SK-N-SH (cell line): ENCODE measurements around the gene TPM4. TPM values are rescaled to one million over a fixed set of nuclear protein-coding genes. Genes with fewer than 3 reads are reported as not detected.

Source experiments
- CTCF ChIA-PET: fragments of 300-600, 350-600 bp; formaldehyde crosslinking; extraction: SDS; loops from one replicate; lab custom pipeline; 2021; lab: Yijun Ruan, JAX
- POLR2A ChIA-PET: fragments of 350-600 bp; sonication (Branson Sonifier 250); formaldehyde crosslinking; extraction: SDS; loops from one replicate; lab custom pipeline; 2020; ENCODE audit warnings: antibody characterized with exemption, inconsistent platforms; lab: Yijun Ruan, JAX
- DNase-seq: peaks from one replicate; pipeline ENCODE4 v3.0.0; 2012
- H2AFZ ChIP-seq: fragments of 200-600 bp; sonication (generic); 2 replicates; pipeline ENCODE4 v1.8.1; 2016; ENCODE audit warnings: antibody characterized with exemption, mild to moderate bottlenecking, low read depth
- H3F3A ChIP-seq: fragments of 200-600 bp; sonication (generic); replicated peaks from 2 replicates; pipeline ENCODE3; 2016; ENCODE audit warnings: antibody characterized with exemption, mild to moderate bottlenecking; ENCODE audit not compliant: insufficient read depth
- H3K27ac ChIP-seq, 2 experiments: fragments of 200-500 bp in 1 of 2; fragments of 200-600 bp in 1 of 2; sonication (Bioruptor generic) in 1 of 2; sonication (generic), shearing (Covaris generic) in 1 of 2; 2 replicates each; pipeline versions ENCODE4 v1.5.1 to v1.6.1; 2014 to 2016; ENCODE audit warnings: low read depth in 2 of 2, inconsistent platforms in 1 of 2, low read length in 1 of 2, mild to moderate bottlenecking in 1 of 2, mixed read lengths in 1 of 2
- H3K27me3 ChIP-seq: fragments of 200-600 bp; sonication (generic), shearing (Covaris generic); 2 replicates; pipeline ENCODE4 v1.6.1; 2016; ENCODE audit warnings: mixed run types; ENCODE audit not compliant: insufficient read depth
- H3K36me3 ChIP-seq, 2 experiments: fragments of 200-500 bp in 1 of 2; fragments of 200-600 bp in 1 of 2; sonication (Bioruptor generic) in 1 of 2; sonication (generic) in 1 of 2; replicated peaks in 1 of 2; 2 replicates each; pipeline versions ENCODE3 to v1.5.1; 2014 to 2016; ENCODE audit warnings: low read length in 1 of 2, mild to moderate bottlenecking in 1 of 2; ENCODE audit not compliant: insufficient read depth in 2 of 2, control insufficient read depth in 1 of 2
- H3K4me1 ChIP-seq, 2 experiments: fragments of 200-500 bp in 1 of 2; fragments of 200-600 bp in 1 of 2; sonication (Bioruptor generic) in 1 of 2; sonication (generic), shearing (Covaris generic) in 1 of 2; 2 replicates each; pipeline versions ENCODE4 v1.5.1 to v1.6.1; 2014 to 2016; ENCODE audit warnings: low read depth in 1 of 2, low read length in 1 of 2, mixed run types in 1 of 2; ENCODE audit not compliant: insufficient read depth in 2 of 2, control insufficient read depth in 1 of 2
- H3K4me2 ChIP-seq: fragments of 200-600 bp; sonication (generic), shearing (Covaris generic); 2 replicates; pipeline ENCODE4 v1.6.1; 2017; ENCODE audit warnings: mixed run types
- H3K4me3 ChIP-seq, 2 experiments: fragments of 200-500 bp in 1 of 2; fragments of 200-600 bp in 1 of 2; sonication (Bioruptor generic) in 1 of 2; sonication (generic), shearing (Covaris generic) in 1 of 2; 2 replicates each; pipeline versions ENCODE4 v1.5.1 to v1.8.1; 2014 to 2016; ENCODE audit warnings: low read depth in 2 of 2, inconsistent platforms in 1 of 2, low read length in 1 of 2, mild to moderate bottlenecking in 1 of 2, mixed read lengths in 1 of 2, moderate library complexity in 1 of 2
- H3K79me2 ChIP-seq: fragments of 200-600 bp; sonication (generic); 2 replicates; pipeline ENCODE4 v1.8.1; 2017; ENCODE audit warnings: mild to moderate bottlenecking; ENCODE audit not compliant: insufficient read depth
- H3K9ac ChIP-seq: fragments of 200-600 bp; sonication (generic); 2 replicates; pipeline ENCODE4 v1.6.1; 2017; ENCODE audit warnings: mixed run types
- H3K9me2 ChIP-seq: fragments of 200-600 bp; sonication (generic); 2 replicates; pipeline ENCODE4 v1.6.1; 2017; ENCODE audit warnings: mixed run types
- H3K9me3 ChIP-seq: fragments of 200-600 bp; sonication (generic); 2 replicates; pipeline ENCODE4 v1.6.1; 2017; ENCODE audit warnings: mixed run types, mild to moderate bottlenecking, moderate library complexity
- H4K20me1 ChIP-seq: fragments of 200-600 bp; sonication (generic); 2 replicates; pipeline ENCODE4 v1.6.1; 2017; ENCODE audit warnings: mild to moderate bottlenecking, mixed run types; ENCODE audit not compliant: insufficient read depth
- FOSL2 ChIP-seq: IDR thresholded peaks from 2 replicates; pipeline ENCODE4 v1.4.0; 2012; ENCODE audit warnings: low read depth, mild to moderate bottlenecking, moderate library complexity, borderline replicate concordance
- FOXJ3 ChIP-seq: sonication (generic); formaldehyde crosslinking; IDR thresholded peaks from 2 replicates; pipeline ENCODE4 v1.5.1; 2020; ENCODE audit warnings: mild to moderate bottlenecking, missing genetic modification reagents
- FOXM1 ChIP-seq: IDR thresholded peaks from 2 replicates; pipeline ENCODE4 v1.4.0; 2012; ENCODE audit warnings: low read depth, mild to moderate bottlenecking
- IRF3 ChIP-seq: fragments of 150-350 bp; IDR thresholded peaks from 2 replicates; pipeline ENCODE4 v1.6.1; 2016; ENCODE audit warnings: mild to moderate bottlenecking, low read depth, low read length
- MAX ChIP-seq: IDR thresholded peaks from 2 replicates; pipeline ENCODE4 v1.4.0; 2012; ENCODE audit warnings: low read depth
- MEF2A ChIP-seq: IDR thresholded peaks from 2 replicates; pipeline ENCODE4 v1.4.0; 2012; ENCODE audit warnings: low read depth, borderline replicate concordance
- MXI1 ChIP-seq: IDR thresholded peaks from 2 replicates; pipeline ENCODE4 v1.6.1; 2012; ENCODE audit warnings: mild to moderate bottlenecking, low read depth, low read length, improper control_type of control experiment
- NRF1 ChIP-seq: IDR thresholded peaks from 2 replicates; pipeline ENCODE4 v1.6.1; 2012; ENCODE audit warnings: low read depth, mild to moderate bottlenecking, low read length
- PBX3 ChIP-seq: IDR thresholded peaks from 2 replicates; pipeline ENCODE4; 2012
- SMC3 ChIP-seq: IDR thresholded peaks from 2 replicates; pipeline ENCODE4 v1.6.1; 2012; ENCODE audit warnings: low read depth, low read length, improper control_type of control experiment
- TCF12 ChIP-seq: IDR thresholded peaks from 2 replicates; pipeline ENCODE4 v1.4.0; 2012
- TEAD4 ChIP-seq: IDR thresholded peaks from 2 replicates; pipeline ENCODE4 v1.4.0; 2012; ENCODE audit warnings: mild to moderate bottlenecking, borderline replicate concordance; ENCODE audit not compliant: insufficient read depth
- USF1 ChIP-seq: IDR thresholded peaks from 2 replicates; pipeline ENCODE4 v1.4.0; 2012; ENCODE audit warnings: low read depth, borderline replicate concordance
- USF2 ChIP-seq: fragments of 150-350 bp; IDR thresholded peaks from 2 replicates; pipeline ENCODE4 v1.6.1; 2017; ENCODE audit warnings: antibody characterized with exemption, low read length, low read depth, borderline replicate concordance
- YY1 ChIP-seq: IDR thresholded peaks from 2 replicates; pipeline ENCODE4 v1.4.0; 2012; ENCODE audit warnings: low read depth, mild to moderate bottlenecking
- WGBS: methylation state at CpG from one replicate; pipeline ENCODE4 v1.1.6; 2017; ENCODE audit warnings: low lambda C conversion rate; 5-methylcytosine and 5-hydroxymethylcytosine counted together
- polyA plus RNA-seq, 3 experiments: library from polyadenylated mRNA; depleted of rRNA; stranded (reverse); fragments of >200 nt; gene quantifications; 2 replicates each; pipeline ENCODE4 v1.2.3, GENCODE V29; 2012

Gene TPM4
- polyA plus RNA-seq, 1 of the 3 experiments (the other 2 are of a cell fraction) = 440 TPM

- DNase-seq = no peak
- Histone ChIP-seq H3K36me3 (no peaks in the 10 kb centered on the region), H3K9ac (no peak overlapping the region), H3K4me3 (no peak overlapping the region), H3K9me2 (no peaks in the 10 kb centered on the region), H3K27me3 (no peaks in the 10 kb centered on the region), H4K20me1 (no peaks in the 10 kb centered on the region), H3K27ac (no peak overlapping the region), H3K4me1 (no peaks in the 10 kb centered on the region; a peak in 2 of 4 replicates), H2AFZ (no peak overlapping the region), H3K9me3 (no peaks in the 10 kb centered on the region), H3K79me2 (no peaks in the 10 kb centered on the region), H3K4me2 (no peak overlapping the region), H3F3A (peaks cover 21% of the 10 kb centered on the region)
- POLR2A ChIA-PET = no interaction called here
- WGBS = 84% methylated on average over 5 of the region's 9 CpGs
- CTCF ChIA-PET = interaction anchor here (1.4 to 7.7 kb wide), 3 partner anchors 9 to 111 kb away, joined by 3 to 90 read pairs (median 12); no protein-coding TSS in a partner anchor
- TF ChIP-seq IRF3 (no peak), SMC3 (no peak), TCF12 (no peak), NRF1 (no peak), MEF2A (no peak), USF1 (no peak), FOXM1 (no peak), YY1 (no peak), FOSL2 (no peak), PBX3 (no peak), TEAD4 (no peak)
Measured at GRCh38 chr19:16071072-16071691, 5.1 kb upstream of the TPM4 start.

GRCh38 chr19:16073481-16073880 is 2.8 kb upstream of the TPM4 start:
- H3K27ac ChIP-seq = no peak overlapping the region

More at GRCh38 chr19:16073481-16073880, 2.8 kb upstream of the TPM4 start:
- peaks cover 34% of the 10 kb centered on the region for H3F3A ChIP-seq
- no peaks in the 10 kb centered on the region for H3K27me3 ChIP-seq
- peaks cover 0 to 7% of the 10 kb centered on the region in 2 experiments; a peak in 2 of 4 replicates for H3K4me1 ChIP-seq
- TF ChIP-seq MAX (no peak), FOXJ3 (CRISPR knock-in tag) (no peak), TEAD4 (no peak), USF2 (no peak), MXI1 (no peak), FOSL2 (no peak), PBX3 (no peak)
- peaks cover 16% of the 10 kb centered on the region for H3K79me2 ChIP-seq
- no peak overlapping the region for H3K4me3 ChIP-seq
- ChIA-PET CTCF (interaction anchor here (0.6 to 7.7 kb wide), 4 partner anchors 12 to 76 kb away, joined by 3 to 90 read pairs (median 20); no protein-coding TSS in a partner anchor), POLR2A (no interaction called here)
- H2AFZ ChIP-seq = no peak overlapping the region
- no peak overlapping the region for H3K9ac ChIP-seq
- H3K4me2 ChIP-seq = no peak overlapping the region
- DNase-seq = no peak
- H3K9me2 ChIP-seq = no peaks in the 10 kb centered on the region
- WGBS = 92% methylated on average over 6 of the region's 7 CpGs
- H4K20me1 ChIP-seq = no peaks in the 10 kb centered on the region
- peaks cover 0 to 10% of the 10 kb centered on the region in 2 experiments for H3K36me3 ChIP-seq
- H3K9me3 ChIP-seq = no peaks in the 10 kb centered on the region
